Liver (tissue), 9 donors: ENCODE results near the gene KRTAP2-1. TPM values are rescaled to one million over a fixed set of nuclear protein-coding genes. Genes with fewer than 3 reads are reported as not detected.

Source experiments
- DNase-seq: peaks from one replicate; pipeline ENCODE4 v3.0.0-alpha.2; 2017; ENCODE audit warnings: low spot score
- H3K27ac ChIP-seq, 2 donors: one replicate each; pipeline ENCODE4 v1.7.0; 2013; ENCODE audit warnings: inconsistent platforms in 2 of 2, low read length in 2 of 2, control low read depth in 1 of 2, low read depth in 1 of 2, mild to moderate bottlenecking in 1 of 2
- H3K27me3 ChIP-seq, 4 donors: one replicate each; pipeline versions ENCODE4 v1.6.1 to v1.7.0; 2013; ENCODE audit warnings: low read length in 3 of 4, inconsistent platforms in 1 of 4, mild to moderate bottlenecking in 1 of 4, moderate library complexity in 1 of 4; ENCODE audit not compliant: control insufficient read depth in 4 of 4, insufficient read depth in 4 of 4
- H3K36me3 ChIP-seq, 4 donors: one replicate each; pipeline versions ENCODE4 v1.6.1 to v1.7.0; 2013; ENCODE audit warnings: low read length in 3 of 4, mild to moderate bottlenecking in 3 of 4, low read depth in 1 of 4, moderate library complexity in 1 of 4; ENCODE audit not compliant: control insufficient read depth in 4 of 4, insufficient read depth in 3 of 4
- H3K4me1 ChIP-seq, 4 donors: one replicate each; pipeline versions ENCODE4 v1.6.1 to v1.7.0; 2013; ENCODE audit warnings: low read length in 3 of 4, mild to moderate bottlenecking in 3 of 4, moderate library complexity in 1 of 4; ENCODE audit not compliant: control insufficient read depth in 4 of 4, insufficient read depth in 4 of 4
- H3K4me3 ChIP-seq, 3 donors: one replicate each; pipeline versions ENCODE4 v1.6.1 to v1.7.0; 2013; ENCODE audit warnings: low read length in 3 of 3, control low read depth in 1 of 3, low read depth in 1 of 3, mild to moderate bottlenecking in 1 of 3
- H3K9ac ChIP-seq, 2 donors: one replicate each; pipeline ENCODE4 v1.7.0; 2013; ENCODE audit warnings: low read length in 2 of 2, mild to moderate bottlenecking in 2 of 2, moderate library complexity in 2 of 2, control low read depth in 1 of 2, low read depth in 1 of 2
- H3K9me3 ChIP-seq, 4 donors: one replicate each; pipeline versions ENCODE4 v1.6.1 to v1.7.0; 2013; ENCODE audit warnings: low read length in 3 of 4; ENCODE audit not compliant: control insufficient read depth in 4 of 4
- EGR1 ChIP-seq, 2 donors: IDR thresholded peaks; 2 replicates each; pipeline ENCODE4 v1.6.1; 2016 to 2018; ENCODE audit warnings: antibody characterized with exemption in 2 of 2, low read depth in 2 of 2
- FOXA1 ChIP-seq: IDR thresholded peaks from 2 replicates; pipeline ENCODE4 v1.6.1; 2016; ENCODE audit warnings: antibody characterized with exemption
- FOXA2 ChIP-seq: IDR thresholded peaks from 2 replicates; pipeline ENCODE4 v1.6.1; 2016; ENCODE audit warnings: antibody characterized with exemption
- GABPA ChIP-seq, 2 donors: IDR thresholded peaks in 1 of 2; conservative IDR thresholded peaks in 1 of 2; 2 replicates each; pipeline ENCODE4 v1.6.1; 2016; ENCODE audit warnings: antibody characterized with exemption in 2 of 2, mild to moderate bottlenecking in 1 of 2, moderate library complexity in 1 of 2
- HNF4A ChIP-seq, 2 donors: conservative IDR thresholded peaks; 2 replicates each; pipeline ENCODE4 v1.6.1; 2016; ENCODE audit warnings: antibody characterized with exemption in 2 of 2, mild to moderate bottlenecking in 2 of 2
- HNF4G ChIP-seq: IDR thresholded peaks from 2 replicates; pipeline ENCODE4 v1.6.1; 2016; ENCODE audit warnings: antibody characterized with exemption
- NR2F2 ChIP-seq: IDR thresholded peaks from 2 replicates; pipeline ENCODE4 v1.6.1; 2016; ENCODE audit warnings: antibody characterized with exemption
- RAD21 ChIP-seq, 2 donors: IDR thresholded peaks; 2 replicates each; pipeline ENCODE4 v1.6.1; 2016; ENCODE audit warnings: antibody characterized with exemption in 2 of 2, mild to moderate bottlenecking in 2 of 2
- REST ChIP-seq: IDR thresholded peaks from 2 replicates; pipeline ENCODE4 v1.6.1; 2016; ENCODE audit warnings: antibody characterized with exemption, mild to moderate bottlenecking
- RXRA ChIP-seq, 2 donors: IDR thresholded peaks; 2 replicates each; pipeline ENCODE4 v1.6.1; 2017 to 2018; ENCODE audit warnings: antibody characterized with exemption in 2 of 2, mild to moderate bottlenecking in 1 of 2
- SP1 ChIP-seq: IDR thresholded peaks from 2 replicates; pipeline ENCODE4 v1.6.1; 2018; ENCODE audit warnings: antibody characterized with exemption, mild to moderate bottlenecking
- TAF1 ChIP-seq: conservative IDR thresholded peaks from 2 replicates; pipeline ENCODE4 v1.6.1; 2016; ENCODE audit warnings: antibody characterized with exemption, mild to moderate bottlenecking
- YY1 ChIP-seq: IDR thresholded peaks from 2 replicates; pipeline ENCODE4 v1.6.1; 2016; ENCODE audit warnings: antibody characterized with exemption, mild to moderate bottlenecking
- WGBS: extraction: QIAGEN DNeasy Blood & Tissue Kit; methylation state at CpG from one replicate; pipeline ENCODE4 v1.1.7; 2013; 5-methylcytosine and 5-hydroxymethylcytosine counted together
- polyA plus RNA-seq, 2 donors: library from polyadenylated mRNA; stranded (reverse) in 1 of 2; unstranded in 1 of 2; fragments of 200-250 nt in 1 of 2; fragments of >200 nt in 1 of 2; fragmentation: Nextera tagmentation in 1 of 2; extraction: Ambion mirVana in 1 of 2; gene quantifications; one replicate each; pipeline versions ENCODE4 v1.2.1 to v1.2.3, GENCODE V29; 2013 to 2015
- total RNA-seq, 2 donors: library from RNA; depleted of rRNA; stranded (reverse); fragments of >200 nt; gene quantifications; one replicate each; pipeline ENCODE4 v1.2.3, GENCODE V29; 2014
- TF ChIP-seq, protein P1 (sequence below): fragments of 150-350 bp; IDR thresholded peaks from 2 replicates; pipeline ENCODE4 v1.5.1; 2017; ENCODE audit warnings: improper control_type of control experiment, low read depth, low read length; ENCODE audit not compliant: missing input control
- TF ChIP-seq, protein P2 (sequence below): IDR thresholded peaks from 2 replicates; pipeline ENCODE4 v1.6.1; 2016; ENCODE audit warnings: antibody characterized with exemption
- TF ChIP-seq, protein P3 (sequence below): IDR thresholded peaks from 2 replicates; pipeline ENCODE4 v1.6.1; 2016; ENCODE audit warnings: antibody characterized with exemption
- donor health status: healthy.
- donor health status: healthy.
- donor health status: healthy.
- donor health status: healthy.
- donor health status: healthy.

Gene KRTAP2-1
- total and polyA plus RNA-seq, 4 donors, result not detected

DNA sequence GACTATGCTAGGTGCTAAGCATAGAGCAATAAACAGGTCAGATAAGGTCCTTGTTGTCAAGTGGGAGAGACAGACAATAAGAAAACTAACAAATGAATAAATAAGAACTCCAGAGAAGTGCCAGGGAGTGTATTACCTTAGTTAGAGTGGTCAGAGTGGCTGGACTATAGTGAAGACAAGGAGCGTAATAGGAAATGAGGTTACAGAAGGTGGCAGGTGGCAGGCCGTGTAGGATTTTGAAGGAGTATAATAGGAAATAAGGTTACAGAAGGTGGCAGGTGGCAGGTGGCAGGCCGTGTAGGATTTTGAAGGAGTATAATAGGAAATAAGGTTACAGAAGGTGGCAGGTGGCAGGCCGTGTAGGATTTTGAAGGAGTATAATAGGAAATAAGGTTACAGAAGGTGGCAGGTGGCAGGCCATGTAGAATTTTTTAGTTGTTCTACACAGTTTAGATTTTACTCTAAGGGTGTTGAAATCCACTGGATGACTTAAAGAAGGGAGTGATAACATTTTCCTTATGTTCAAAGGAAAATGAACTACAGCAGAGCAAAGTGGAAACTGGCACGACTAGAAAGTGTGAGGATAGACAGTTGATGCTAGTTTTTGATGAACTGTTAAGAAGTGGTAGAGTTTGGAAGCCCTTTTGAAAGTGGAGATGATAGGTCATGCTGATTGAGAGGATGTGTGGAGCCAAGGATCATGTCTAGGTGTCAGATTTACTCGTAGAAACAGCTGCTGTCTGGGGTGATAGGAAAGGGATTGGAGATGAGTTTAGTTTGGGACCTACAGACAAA, 34.6 kb downstream of the KRTAP2-1 start:
- Histone ChIP-seq H3K9ac (no peak overlapping the region), H3K36me3 (no peaks in the 10 kb centered on the region), H3K4me3 (no peak overlapping the region), H3K4me1 (no peaks in the 10 kb centered on the region), H3K27ac (no peak overlapping the region), H3K9me3 (no peaks in the 10 kb centered on the region), H3K27me3 (peaks cover 0 to 4% (median 0%) of the 10 kb centered on the region in 4 donors)
- TF ChIP-seq RXRA (IDR thresholded peaks at IDR 0.05) (no peak), FOXA1 (no peak), HNF4G (no peak), REST (no peak), EGR1 (IDR thresholded peaks at IDR 0.05; ENCODE audit: low read depth in 2 of 2) (no peak), YY1 (no peak), SP1 (no peak), TAF1 (no peak), HNF4A (conservative IDR thresholded peaks at IDR 0.05) (no peak), NR2F2 (no peak), RAD21 (IDR thresholded peaks at IDR 0.05) (no peak), FOXA2 (no peak), GABPA (IDR thresholded peaks at IDR 0.05 in 1 of 2, conservative IDR thresholded peaks at IDR 0.05 in 1 of 2) (no peak)
- TF ChIP-seq, protein P1, sequence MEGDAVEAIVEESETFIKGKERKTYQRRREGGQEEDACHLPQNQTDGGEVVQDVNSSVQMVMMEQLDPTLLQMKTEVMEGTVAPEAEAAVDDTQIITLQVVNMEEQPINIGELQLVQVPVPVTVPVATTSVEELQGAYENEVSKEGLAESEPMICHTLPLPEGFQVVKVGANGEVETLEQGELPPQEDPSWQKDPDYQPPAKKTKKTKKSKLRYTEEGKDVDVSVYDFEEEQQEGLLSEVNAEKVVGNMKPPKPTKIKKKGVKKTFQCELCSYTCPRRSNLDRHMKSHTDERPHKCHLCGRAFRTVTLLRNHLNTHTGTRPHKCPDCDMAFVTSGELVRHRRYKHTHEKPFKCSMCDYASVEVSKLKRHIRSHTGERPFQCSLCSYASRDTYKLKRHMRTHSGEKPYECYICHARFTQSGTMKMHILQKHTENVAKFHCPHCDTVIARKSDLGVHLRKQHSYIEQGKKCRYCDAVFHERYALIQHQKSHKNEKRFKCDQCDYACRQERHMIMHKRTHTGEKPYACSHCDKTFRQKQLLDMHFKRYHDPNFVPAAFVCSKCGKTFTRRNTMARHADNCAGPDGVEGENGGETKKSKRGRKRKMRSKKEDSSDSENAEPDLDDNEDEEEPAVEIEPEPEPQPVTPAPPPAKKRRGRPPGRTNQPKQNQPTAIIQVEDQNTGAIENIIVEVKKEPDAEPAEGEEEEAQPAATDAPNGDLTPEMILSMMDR, result no peak
- TF ChIP-seq, protein P2, sequence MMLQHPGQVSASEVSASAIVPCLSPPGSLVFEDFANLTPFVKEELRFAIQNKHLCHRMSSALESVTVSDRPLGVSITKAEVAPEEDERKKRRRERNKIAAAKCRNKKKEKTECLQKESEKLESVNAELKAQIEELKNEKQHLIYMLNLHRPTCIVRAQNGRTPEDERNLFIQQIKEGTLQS, result no peak
- TF ChIP-seq, protein P3, sequence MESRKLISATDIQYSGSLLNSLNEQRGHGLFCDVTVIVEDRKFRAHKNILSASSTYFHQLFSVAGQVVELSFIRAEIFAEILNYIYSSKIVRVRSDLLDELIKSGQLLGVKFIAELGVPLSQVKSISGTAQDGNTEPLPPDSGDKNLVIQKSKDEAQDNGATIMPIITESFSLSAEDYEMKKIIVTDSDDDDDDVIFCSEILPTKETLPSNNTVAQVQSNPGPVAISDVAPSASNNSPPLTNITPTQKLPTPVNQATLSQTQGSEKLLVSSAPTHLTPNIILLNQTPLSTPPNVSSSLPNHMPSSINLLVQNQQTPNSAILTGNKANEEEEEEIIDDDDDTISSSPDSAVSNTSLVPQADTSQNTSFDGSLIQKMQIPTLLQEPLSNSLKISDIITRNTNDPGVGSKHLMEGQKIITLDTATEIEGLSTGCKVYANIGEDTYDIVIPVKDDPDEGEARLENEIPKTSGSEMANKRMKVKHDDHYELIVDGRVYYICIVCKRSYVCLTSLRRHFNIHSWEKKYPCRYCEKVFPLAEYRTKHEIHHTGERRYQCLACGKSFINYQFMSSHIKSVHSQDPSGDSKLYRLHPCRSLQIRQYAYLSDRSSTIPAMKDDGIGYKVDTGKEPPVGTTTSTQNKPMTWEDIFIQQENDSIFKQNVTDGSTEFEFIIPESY, result no peak
- 79% methylated on average over 6 of the region's 6 CpGs for WGBS
- DNase-seq, result no peak
